GM10248 (cell line): Measurements from ENCODE around the gene PHOX2A.

Source experiments
- CTCF ChIA-PET: fragments of 300-600 bp; sonication (Branson Sonifier 250); formaldehyde crosslinking; extraction: SDS; loops from one replicate; lab custom pipeline; 2021; ENCODE audit warnings: antibody characterized with exemption; lab: Yijun Ruan, JAX
- POLR2A ChIA-PET: fragments of 350-650 bp; sonication (Branson Sonifier 250); formaldehyde crosslinking; extraction: SDS; loops from one replicate; lab custom pipeline; 2020; ENCODE audit warnings: antibody characterized with exemption; lab: Yijun Ruan, JAX
- DNase-seq: peaks from one replicate; pipeline ENCODE4 v3.0.0; 2012; ENCODE audit errors: extremely low spot score
- TF ChIP-seq, protein P1 (sequence below): IDR thresholded peaks from 2 replicates; pipeline ENCODE4 v1.5.1; 2012; ENCODE audit warnings: mild to moderate bottlenecking, low read depth; ENCODE audit errors: extremely low read depth, missing control alignments, control extremely low read depth

PHOX2A gene

DNA sequence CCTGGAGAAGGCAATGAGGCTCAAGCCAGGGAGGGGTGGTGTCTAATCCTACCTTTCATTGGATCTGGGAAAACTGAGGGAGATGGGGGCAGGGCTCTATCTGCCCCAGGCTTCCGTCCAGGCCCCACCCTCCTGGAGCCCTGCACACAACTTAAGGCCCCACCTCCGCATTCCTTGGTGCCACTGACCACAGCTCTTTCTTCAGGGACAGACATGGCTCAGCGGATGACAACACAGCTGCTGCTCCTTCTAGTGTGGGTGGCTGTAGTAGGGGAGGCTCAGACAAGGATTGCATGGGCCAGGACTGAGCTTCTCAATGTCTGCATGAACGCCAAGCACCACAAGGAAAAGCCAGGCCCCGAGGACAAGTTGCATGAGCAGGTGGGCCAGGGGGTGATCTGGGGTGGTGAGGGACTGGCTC is 52.0 kb downstream of the PHOX2A start, which contains the start of gene FOLR1:
Gene FOLR1 (plus strand): TSS at position 180 of the 421 bp plus-strand sequence. CDS start 34 bp downstream, at position 214.
- DNase-seq: no peak
- CTCF ChIA-PET: no interaction called here
- POLR2A ChIA-PET: no interaction called here
- TF ChIP-seq, protein P1, sequence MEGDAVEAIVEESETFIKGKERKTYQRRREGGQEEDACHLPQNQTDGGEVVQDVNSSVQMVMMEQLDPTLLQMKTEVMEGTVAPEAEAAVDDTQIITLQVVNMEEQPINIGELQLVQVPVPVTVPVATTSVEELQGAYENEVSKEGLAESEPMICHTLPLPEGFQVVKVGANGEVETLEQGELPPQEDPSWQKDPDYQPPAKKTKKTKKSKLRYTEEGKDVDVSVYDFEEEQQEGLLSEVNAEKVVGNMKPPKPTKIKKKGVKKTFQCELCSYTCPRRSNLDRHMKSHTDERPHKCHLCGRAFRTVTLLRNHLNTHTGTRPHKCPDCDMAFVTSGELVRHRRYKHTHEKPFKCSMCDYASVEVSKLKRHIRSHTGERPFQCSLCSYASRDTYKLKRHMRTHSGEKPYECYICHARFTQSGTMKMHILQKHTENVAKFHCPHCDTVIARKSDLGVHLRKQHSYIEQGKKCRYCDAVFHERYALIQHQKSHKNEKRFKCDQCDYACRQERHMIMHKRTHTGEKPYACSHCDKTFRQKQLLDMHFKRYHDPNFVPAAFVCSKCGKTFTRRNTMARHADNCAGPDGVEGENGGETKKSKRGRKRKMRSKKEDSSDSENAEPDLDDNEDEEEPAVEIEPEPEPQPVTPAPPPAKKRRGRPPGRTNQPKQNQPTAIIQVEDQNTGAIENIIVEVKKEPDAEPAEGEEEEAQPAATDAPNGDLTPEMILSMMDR: no peak

DNA sequence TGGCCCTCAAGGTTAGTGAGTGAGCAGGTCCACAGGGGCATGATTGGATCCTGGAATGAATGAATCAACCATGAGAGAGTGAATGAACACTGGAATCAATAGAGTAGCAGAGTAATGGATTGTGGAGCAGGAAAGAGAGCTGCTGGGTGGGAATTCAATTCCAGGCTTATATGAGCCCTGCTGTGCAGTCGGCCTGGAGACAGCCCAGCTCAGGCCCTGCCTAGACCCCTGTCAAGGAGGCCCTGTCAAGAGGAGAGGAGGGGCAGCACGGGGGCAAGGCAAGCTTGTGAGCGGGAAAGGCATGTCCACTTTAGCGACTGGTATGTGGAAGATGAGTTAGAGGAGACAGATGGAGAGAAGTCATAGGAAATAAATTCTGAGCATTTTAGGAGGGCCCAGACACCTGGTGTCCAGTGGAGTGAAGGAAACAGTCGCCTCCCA is 53.3 kb downstream of the PHOX2A start:
- TF ChIP-seq, protein P1: no peak
- DNase-seq: no peak
- CTCF ChIA-PET: interaction anchor here (1.7 kb wide), 1 partner anchor 24 kb away, joined by 4 read pairs; no protein-coding TSS in a partner anchor
- POLR2A ChIA-PET: no interaction called here

DNA sequence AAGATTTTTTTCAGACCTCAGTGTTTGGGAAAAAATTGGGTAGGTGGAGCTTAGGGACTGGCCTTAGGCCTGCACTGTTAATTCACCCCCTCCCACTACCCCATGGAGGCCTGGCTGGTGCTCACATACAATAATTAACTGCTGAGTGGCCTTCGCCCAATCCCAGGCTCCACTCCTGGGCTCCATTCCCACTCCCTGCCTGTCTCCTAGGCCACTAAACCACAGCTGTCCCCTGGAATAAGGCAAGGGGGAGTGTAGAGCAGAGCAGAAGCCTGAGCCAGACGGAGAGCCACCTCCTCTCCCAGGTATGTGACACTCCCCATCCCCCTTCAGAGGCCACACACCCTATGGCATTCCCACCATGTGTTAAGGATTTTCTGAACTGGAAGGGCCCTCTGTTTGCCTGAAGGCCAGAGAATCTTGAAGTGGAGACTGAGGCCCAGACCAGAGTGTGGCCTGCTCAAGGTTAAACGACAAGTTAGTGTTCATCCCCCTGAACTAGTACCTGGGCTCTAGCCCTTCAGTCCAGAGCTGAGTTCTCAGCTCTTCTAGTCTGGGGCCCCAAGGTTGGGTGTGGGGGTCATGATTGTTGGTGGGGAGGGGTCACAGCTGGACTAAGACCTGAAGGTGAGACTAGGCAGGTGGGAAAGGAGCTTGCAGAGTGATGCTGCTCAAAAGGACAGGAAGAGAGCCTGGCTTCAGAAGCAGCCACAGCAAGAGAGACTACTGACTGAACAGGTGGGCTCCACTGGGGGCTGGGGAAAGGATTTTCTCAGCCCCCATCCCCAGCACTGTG is 54.3 kb downstream of the PHOX2A start:
- no peak for DNase-seq
- TF ChIP-seq, protein P1: no peak
- POLR2A ChIA-PET: no interaction called here
- CTCF ChIA-PET: interaction anchor here (0.9 to 1.7 kb wide), 3 partner anchors 15 to 49 kb away, joined by 3 to 4 read pairs (median 4); no protein-coding TSS in a partner anchor
